ENCODE measurements around the gene UNC45B. TPM values are rescaled to one million over a fixed set of nuclear protein-coding genes. Genes with fewer than 3 reads are reported as not detected.

The UNC45B gene
- total RNA-seq, 1 donor, result not detected

GRCh38 chr17:35235289-35235688 is 87.7 kb downstream of the UNC45B start:
- H3K4me3 ChIP-seq (ENCODE audit: low read depth, low read length), result no peak overlapping the region
- TF ChIP-seq CTCF (IDR thresholded peaks at IDR 0.05; ENCODE audit: insufficient read depth, low read depth, low read length), result no peak
- DNase-seq (ENCODE audit: low read depth), result no peak

DNA sequence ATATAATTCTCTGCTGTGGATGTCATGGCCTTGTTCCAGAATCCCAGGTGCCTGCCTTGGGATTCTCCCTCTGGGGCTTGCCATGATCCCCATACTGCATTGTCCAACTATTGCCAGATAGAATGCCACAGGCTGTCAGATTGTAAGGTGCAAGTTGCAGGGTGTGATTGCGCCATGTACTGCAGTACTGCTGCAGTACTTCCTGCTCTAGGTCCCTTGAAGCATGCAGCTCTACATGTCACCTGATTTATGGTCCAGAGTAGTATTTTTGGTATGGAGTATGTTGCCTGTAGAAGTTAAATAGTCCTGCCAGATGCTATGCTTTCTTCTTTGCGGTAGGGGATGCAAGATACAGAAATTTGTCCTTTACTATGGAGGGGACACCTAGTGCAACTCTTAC is 88.3 kb downstream of the UNC45B start:
- no peak for DNase-seq (ENCODE audit: low read depth)
- H3K4me3 ChIP-seq (ENCODE audit: low read depth, low read length), result no peak overlapping the region
- TF ChIP-seq CTCF (IDR thresholded peaks at IDR 0.05; ENCODE audit: insufficient read depth, low read depth, low read length), result no peak

DNA sequence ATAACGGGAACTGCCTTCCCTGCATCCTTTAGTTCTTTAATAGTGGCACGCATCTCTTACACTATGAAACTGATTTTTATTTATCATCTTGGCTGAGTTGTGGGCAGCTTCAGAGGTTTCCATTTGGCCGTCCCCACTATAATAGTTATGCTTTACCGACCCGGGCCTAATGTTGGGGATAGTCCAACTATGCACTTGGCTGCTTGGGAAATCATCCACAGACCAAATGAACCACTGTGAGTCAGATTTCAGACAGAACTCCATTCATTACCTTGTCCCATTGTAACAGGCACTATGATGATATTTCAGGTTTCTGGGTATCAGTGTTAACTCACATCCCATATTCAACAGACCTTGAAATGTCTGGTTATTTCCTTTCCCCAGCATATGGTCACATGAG is 89.2 kb downstream of the UNC45B start:
- no peak for DNase-seq (ENCODE audit: low read depth)
- H3K4me3 ChIP-seq (ENCODE audit: low read depth, low read length), result no peak overlapping the region
- no peak for TF ChIP-seq CTCF (IDR thresholded peaks at IDR 0.05; ENCODE audit: insufficient read depth, low read depth, low read length)

GRCh38 chr17:35238821-35239220 is 91.2 kb downstream of the UNC45B start:
- peak; percentile 48 for DNase-seq (ENCODE audit: low read depth)
- no peak overlapping the region for H3K4me3 ChIP-seq (ENCODE audit: low read depth, low read length)
- no peak for TF ChIP-seq CTCF (IDR thresholded peaks at IDR 0.05; ENCODE audit: insufficient read depth, low read depth, low read length)

Other genes with a start within 250 kb of the UNC45B start
- 1.3 and 2.3 TPM in 2 replicates for gene CCT6B, start 186.4 kb upstream of the UNC45B start, total RNA-seq
- 11.6 and 13.0 TPM in 2 replicates for gene ZNF830, start 186.3 kb upstream of the UNC45B start, total RNA-seq
- 41.6 and 59.6 TPM in 2 replicates for gene LIG3, start 167.3 kb upstream of the UNC45B start, total RNA-seq
- 11.9 and 15.1 TPM in 2 replicates for gene RFFL, start 84.1 kb upstream of the UNC45B start, total RNA-seq
- gene RAD51D, start 28.0 kb upstream of the UNC45B start, total RNA-seq, result 8.6 and 12.6 TPM in 2 replicates
- not detected in 2 replicates for gene FNDC8, start 26.2 kb upstream of the UNC45B start, total RNA-seq
- 13.8 and 16.1 TPM in 2 replicates for gene NLE1, start 5.5 kb upstream of the UNC45B start, total RNA-seq
- not detected in 2 replicates for gene SLC35G3, start 46.6 kb downstream of the UNC45B start, total RNA-seq
- 65.1 and 67.8 TPM in 2 replicates for gene SLFN5, start 95.3 kb downstream of the UNC45B start, total RNA-seq
- 54.8 and 95.9 TPM in 2 replicates for gene SLFN11, start 225.8 kb downstream of the UNC45B start, total RNA-seq

Measured in fibroblast of villous mesenchyme (primary cell).